Stimulated activated CD8-positive, alpha-beta memory T cell treated with anti-CD3 and anti-CD28 coated beads, Interleukin-12 subunit alpha, Interleukin-12 subunit beta, amount 100 ng/mL, for 24 hours (primary cell): ENCODE measurements around the gene RBBP8.

ENCODE experiments used
- DNase-seq: peaks from one replicate; pipeline ENCODE4 v3.0.0-alpha.2; 2020; ENCODE audit errors: extremely low read depth

The RBBP8 gene

GRCh38 chr18:22998344-22998743, 65.2 kb downstream of the RBBP8 start:
- DNase-seq, result no peak

GRCh38 chr18:22999212-22999611, 66.1 kb downstream of the RBBP8 start:
- DNase-seq, result no peak

- no peak for DNase-seq
Measured at GRCh38 chr18:22999647-23000046, 66.5 kb downstream of the RBBP8 start.

- DNase-seq, result no peak
Measured at GRCh38 chr18:23003289-23003688, 70.2 kb downstream of the RBBP8 start.

- no peak for DNase-seq
Measured at GRCh38 chr18:23012249-23012648, 79.1 kb downstream of the RBBP8 start.

- DNase-seq, result no peak
Measured at GRCh38 chr18:23020555-23021294, 87.6 kb downstream of the RBBP8 start.

- no peak for DNase-seq
Measured at GRCh38 chr18:23021623-23022022, 88.5 kb downstream of the RBBP8 start.

- DNase-seq, result no peak
Measured at GRCh38 chr18:23032030-23032582, 99.0 kb downstream of the RBBP8 start.

- DNase-seq, result no peak
Measured at GRCh38 chr18:23033056-23033455, 99.9 kb downstream of the RBBP8 start.

GRCh38 chr18:23036660-23037201, 103.6 kb downstream of the RBBP8 start:
- DNase-seq, result no peak

- no peak for DNase-seq
Measured at GRCh38 chr18:23037646-23038045, 104.5 kb downstream of the RBBP8 start.

GRCh38 chr18:23038712-23039111, 105.6 kb downstream of the RBBP8 start:
- no peak for DNase-seq

GRCh38 chr18:23042133-23042532, 109.0 kb downstream of the RBBP8 start:
- DNase-seq, result no peak

- no peak for DNase-seq
Measured at GRCh38 chr18:23043803-23044376, 110.8 kb downstream of the RBBP8 start.

- no peak for DNase-seq
Measured at GRCh38 chr18:23049698-23050373, 116.7 kb downstream of the RBBP8 start.

- no peak for DNase-seq
Measured at GRCh38 chr18:23053776-23054457, 120.8 kb downstream of the RBBP8 start.

- no peak for DNase-seq
Measured at GRCh38 chr18:23054553-23054952, 121.4 kb downstream of the RBBP8 start.

- DNase-seq, result no peak
Measured at GRCh38 chr18:23056315-23056714, 123.2 kb downstream of the RBBP8 start.

- no peak for DNase-seq
Measured at GRCh38 chr18:23057096-23057495, 124.0 kb downstream of the RBBP8 start.

- no peak for DNase-seq
Measured at GRCh38 chr18:23058746-23059415, 125.8 kb downstream of the RBBP8 start.
